ENCODE measurements around the gene MORN1. TPM values are rescaled to one million over a fixed set of nuclear protein-coding genes. Genes with fewer than 3 reads are reported as not detected.
"Not testable (repeated sequence)": the region's sequence is repeated elsewhere in the genome, so short reads cannot be mapped to it uniquely, and the experiment has no call there.

MORN1 gene
- 7.1 TPM for polyA plus RNA-seq (2013, experiment 1 of 2)
- 7.9 TPM for polyA plus RNA-seq (2013, experiment 2 of 2)

DNA sequence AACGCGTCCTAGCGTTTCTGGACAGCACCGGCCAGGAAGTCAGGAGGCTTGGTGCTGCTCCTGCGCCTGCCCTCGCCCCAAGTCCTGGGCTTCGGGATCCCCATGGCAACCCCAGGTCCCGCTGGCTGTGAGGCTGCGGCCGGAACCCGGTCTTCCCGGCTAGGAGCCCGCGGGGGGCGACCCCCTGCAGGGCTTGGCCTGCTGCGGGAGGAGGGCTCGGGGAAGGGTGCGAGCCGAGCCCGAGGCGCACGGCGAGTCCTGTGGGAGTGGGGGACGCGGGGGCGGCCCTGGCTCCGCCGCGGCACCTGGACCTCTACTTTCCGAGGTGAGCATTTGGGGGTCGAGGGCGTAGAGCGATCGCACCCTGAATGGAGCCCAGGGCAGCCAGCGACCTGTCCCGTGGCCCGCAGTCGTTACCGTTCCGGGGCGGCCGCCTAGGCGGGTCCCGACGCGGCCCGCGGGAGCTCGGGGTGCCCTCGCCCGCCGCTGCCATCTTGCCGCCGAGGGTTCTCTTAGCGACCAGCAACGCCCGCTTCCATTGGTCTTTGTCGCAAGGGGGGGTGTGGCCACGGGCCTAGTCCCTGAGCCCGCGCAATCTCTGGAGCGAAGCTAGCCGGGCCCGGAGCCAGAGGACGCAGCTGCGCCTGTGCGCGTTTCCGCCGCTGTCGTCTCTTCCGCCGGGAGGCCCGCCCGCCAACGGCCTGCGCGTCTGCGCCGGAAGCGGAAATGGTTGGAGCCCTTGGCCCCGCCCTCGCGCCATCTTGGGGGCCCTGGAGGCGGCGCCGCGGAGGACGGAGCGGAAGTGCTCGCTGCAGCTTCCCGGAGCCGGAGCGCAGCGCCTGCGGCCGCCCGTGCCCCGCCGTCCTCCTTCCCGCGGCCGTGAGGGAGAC lies at the start of gene MORN1, which contains the start of gene RER1:
Gene MORN1 (minus strand): TSS at position 514 of the 890 bp plus-strand sequence. CDS start 21 bp downstream, at position 493.
Gene RER1 (plus strand): TSS at position 801 of the 890 bp plus-strand sequence. CDS start 3,950 bp downstream, outside the sequence.
- peak within 1 kb of the TSS; percentile 95 for H4K8ac ChIP-seq (ENCODE audit: low read depth, low read length)
- no peak within 1 kb of the TSS for H4K91ac ChIP-seq (ENCODE audit: low read depth, low read length, poor library complexity)
- H3K18ac ChIP-seq (ENCODE audit: low read length) = peak within 1 kb of the TSS; percentile 92
- peak within 1 kb of the TSS; percentile 17 for H2BK12ac ChIP-seq (ENCODE audit: low read length)
- H3K79me1 ChIP-seq (ENCODE audit: low read depth, low read length) = peaks cover 37% of the 10 kb centered on the region
- H3K27ac ChIP-seq (replicated peaks; ENCODE audit: low read length) = peak within 1 kb of the TSS; percentile 75
- peak within 1 kb of the TSS; percentile 94 for H2AK5ac ChIP-seq (ENCODE audit: low read depth, low read length)
- no peak within 1 kb of the TSS for H2BK120ac ChIP-seq (ENCODE audit: low read depth, low read length)
- H2AFZ ChIP-seq (ENCODE audit: low read length) = peak within 1 kb of the TSS; percentile 97
- peak within 1 kb of the TSS; percentile 94 for H3K9ac ChIP-seq (ENCODE audit: low read depth, low read length, poor library complexity)
- H3K4me1 ChIP-seq (ENCODE audit: control insufficient read depth in 2 of 2, insufficient read depth in 1 of 2, low read depth in 1 of 2, low read length in 2 of 2) = peaks cover 11 to 13% of the 10 kb centered on the region in 2 donors
- H3K27me3 ChIP-seq (ENCODE audit: control insufficient read depth in 3 of 3, insufficient read depth in 3 of 3, low read depth in 1 of 3, low read length in 3 of 3) = no peaks in the 10 kb centered on the region
- no CpG with 5 or more reads among the region's 103 CpGs for WGBS, 2 donors (ENCODE audit: extremely low coverage in 2 of 2, insufficient read length in 2 of 2, insufficient replicate concordance in 1 of 2)
- H3K4me3 ChIP-seq (ENCODE audit: low read length in 2 of 2) = peak within 1 kb of the TSS; percentile 97
- peak; percentile 98 for DNase-seq (ENCODE audit: low spot score)
- peaks cover 39 to 60% of the 10 kb centered on the region in 2 donors for H3K36me3 ChIP-seq (replicated peaks in 1 of 2; ENCODE audit: control insufficient read depth in 2 of 2, insufficient read depth in 2 of 2, low read length in 2 of 2)
- peak within 1 kb of the TSS; percentile 75 for H3K14ac ChIP-seq (ENCODE audit: low read length)
- H2BK5ac ChIP-seq (ENCODE audit: low read length) = peak within 1 kb of the TSS; percentile 70
- peak within 1 kb of the TSS; percentile 54 for H2BK15ac ChIP-seq (ENCODE audit: low read length)
- H3K23ac ChIP-seq (ENCODE audit: low read depth, low read length, poor library complexity) = peak within 1 kb of the TSS; percentile 82
- peak within 1 kb of the TSS; percentile 38 for H3K4ac ChIP-seq (ENCODE audit: low read length)
- H3K4me2 ChIP-seq (ENCODE audit: insufficient read depth, low read length, poor library complexity, severe bottlenecking) = peak within 1 kb of the TSS; percentile 94
- peaks cover 0 to 2% of the 10 kb centered on the region in 2 donors for H3K9me3 ChIP-seq (replicated peaks in 1 of 2; ENCODE audit: control insufficient read depth in 2 of 2, insufficient read depth in 1 of 2, low read depth in 1 of 2, low read length in 2 of 2)

DNA sequence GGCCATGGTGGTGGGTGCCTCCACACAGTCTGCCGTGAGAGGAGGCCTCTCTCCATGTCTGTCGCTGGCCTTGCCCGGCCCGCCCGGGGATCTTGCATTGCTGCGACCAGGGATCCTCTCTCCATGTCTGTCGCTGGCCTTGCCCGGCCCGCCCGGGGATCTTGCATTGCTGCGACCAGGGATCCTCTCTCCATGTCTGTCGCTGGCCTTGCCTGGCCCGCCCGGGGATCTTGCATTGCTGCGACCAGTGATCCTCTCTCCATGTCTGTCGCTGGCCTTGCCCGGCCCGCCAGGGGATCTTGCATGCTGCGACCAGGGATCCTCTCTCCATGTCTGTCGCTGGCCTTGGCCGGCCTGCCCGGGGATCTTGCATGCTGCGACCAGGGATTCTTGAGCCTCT lies 49.0 kb upstream of the MORN1 start:
- H3K36me3 ChIP-seq (replicated peaks in 1 of 2; ENCODE audit: control insufficient read depth in 2 of 2, insufficient read depth in 2 of 2, low read length in 2 of 2); H3K4me2 ChIP-seq (ENCODE audit: insufficient read depth, low read length, poor library complexity, severe bottlenecking); H3K4me3 ChIP-seq (ENCODE audit: low read length in 2 of 2); H3K79me1 ChIP-seq (ENCODE audit: low read depth, low read length); H2BK12ac ChIP-seq (ENCODE audit: low read length); H2BK120ac ChIP-seq (ENCODE audit: low read depth, low read length); H2AFZ ChIP-seq (ENCODE audit: low read length); H3K4ac ChIP-seq (ENCODE audit: low read length); H3K9ac ChIP-seq (ENCODE audit: low read depth, low read length, poor library complexity); H3K14ac ChIP-seq (ENCODE audit: low read length); H4K8ac ChIP-seq (ENCODE audit: low read depth, low read length); H2BK15ac ChIP-seq (ENCODE audit: low read length); H3K9me3 ChIP-seq (replicated peaks in 1 of 2; ENCODE audit: control insufficient read depth in 2 of 2, insufficient read depth in 1 of 2, low read depth in 1 of 2, low read length in 2 of 2); H3K18ac ChIP-seq (ENCODE audit: low read length); H3K23ac ChIP-seq (ENCODE audit: low read depth, low read length, poor library complexity); DNase-seq (ENCODE audit: low spot score); H3K27ac ChIP-seq (replicated peaks; ENCODE audit: low read length): not testable (repeated sequence)
- H2BK5ac ChIP-seq (ENCODE audit: low read length) = peak overlapping the region; percentile 66
- H3K4me1 ChIP-seq (ENCODE audit: control insufficient read depth in 2 of 2, insufficient read depth in 1 of 2, low read depth in 1 of 2, low read length in 2 of 2) = peaks cover 3 to 18% of the 10 kb centered on the region in 2 donors
- peaks cover 0 to 77% (median 16%) of the 10 kb centered on the region in 3 experiments for H3K27me3 ChIP-seq (ENCODE audit: control insufficient read depth in 3 of 3, insufficient read depth in 3 of 3, low read depth in 1 of 3, low read length in 3 of 3)
- no CpG with 5 or more reads among the region's 23 CpGs for WGBS, 2 donors (ENCODE audit: extremely low coverage in 2 of 2, insufficient read length in 2 of 2, insufficient replicate concordance in 1 of 2)
- peak overlapping the region; percentile 90 for H2AK5ac ChIP-seq (ENCODE audit: low read depth, low read length)
- peak overlapping the region; percentile 22 for H4K91ac ChIP-seq (ENCODE audit: low read depth, low read length, poor library complexity)

DNA sequence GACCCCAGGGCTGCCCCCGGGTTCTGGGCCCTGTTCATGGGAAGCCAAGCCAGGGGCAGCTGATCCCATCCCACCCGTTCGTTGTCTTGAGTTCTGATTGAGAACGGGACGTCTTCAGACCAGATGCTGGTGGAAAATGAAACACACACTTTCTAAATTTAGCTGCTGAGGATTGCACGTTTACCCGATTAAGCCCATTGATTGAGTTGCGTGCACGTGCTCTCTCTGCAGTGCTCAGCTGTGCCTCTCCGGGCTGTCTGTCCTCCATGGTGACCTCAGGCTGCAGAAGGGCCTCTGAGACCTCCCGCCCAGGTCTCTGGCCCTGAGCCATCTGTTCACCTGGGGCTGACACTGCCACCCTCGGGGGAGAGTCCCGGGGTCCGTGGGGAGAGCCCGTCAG lies 48.0 kb upstream of the MORN1 start:
- H3K27ac ChIP-seq (replicated peaks; ENCODE audit: low read length) = no peak overlapping the region
- peak overlapping the region; percentile 90 for H2AK5ac ChIP-seq (ENCODE audit: low read depth, low read length)
- no peak overlapping the region for H2BK120ac ChIP-seq (ENCODE audit: low read depth, low read length)
- H3K18ac ChIP-seq (ENCODE audit: low read length) = peak overlapping the region; percentile 38
- no peak for DNase-seq (ENCODE audit: low spot score)
- H3K4ac ChIP-seq (ENCODE audit: low read length) = no peak overlapping the region
- H3K14ac ChIP-seq (ENCODE audit: low read length) = peak overlapping the region; percentile 82
- H2BK15ac ChIP-seq (ENCODE audit: low read length) = peak overlapping the region; percentile 98
- H4K91ac ChIP-seq (ENCODE audit: low read depth, low read length, poor library complexity) = no peak overlapping the region
- H3K9ac ChIP-seq (ENCODE audit: low read depth, low read length, poor library complexity) = no peak overlapping the region
- no peak overlapping the region for H2AFZ ChIP-seq (ENCODE audit: low read length)
- peaks cover 0 to 77% (median 14%) of the 10 kb centered on the region in 3 experiments for H3K27me3 ChIP-seq (ENCODE audit: control insufficient read depth in 3 of 3, insufficient read depth in 3 of 3, low read depth in 1 of 3, low read length in 3 of 3)
- H2BK12ac ChIP-seq (ENCODE audit: low read length) = no peak overlapping the region
- peaks cover 3 to 9% of the 10 kb centered on the region in 2 donors for H3K4me1 ChIP-seq (ENCODE audit: control insufficient read depth in 2 of 2, insufficient read depth in 1 of 2, low read depth in 1 of 2, low read length in 2 of 2)
- H4K8ac ChIP-seq (ENCODE audit: low read depth, low read length) = no peak overlapping the region
- peaks cover 6% of the 10 kb centered on the region for H3K79me1 ChIP-seq (ENCODE audit: low read depth, low read length)
- peak overlapping the region; percentile 96 for H2BK5ac ChIP-seq (ENCODE audit: low read length)
- no CpG with 5 or more reads among the region's 15 CpGs for WGBS, 2 donors (ENCODE audit: extremely low coverage in 2 of 2, insufficient read length in 2 of 2, insufficient replicate concordance in 1 of 2)
- no peaks in the 10 kb centered on the region for H3K9me3 ChIP-seq (replicated peaks in 1 of 2; ENCODE audit: control insufficient read depth in 2 of 2, insufficient read depth in 1 of 2, low read depth in 1 of 2, low read length in 2 of 2)
- peak overlapping the region; percentile 55 for H3K23ac ChIP-seq (ENCODE audit: low read depth, low read length, poor library complexity)
- no peak overlapping the region for H3K4me2 ChIP-seq (ENCODE audit: insufficient read depth, low read length, poor library complexity, severe bottlenecking)
- no peak overlapping the region for H3K4me3 ChIP-seq (ENCODE audit: low read length in 2 of 2)
- no peaks in the 10 kb centered on the region for H3K36me3 ChIP-seq (replicated peaks in 1 of 2; ENCODE audit: control insufficient read depth in 2 of 2, insufficient read depth in 2 of 2, low read length in 2 of 2)

DNA sequence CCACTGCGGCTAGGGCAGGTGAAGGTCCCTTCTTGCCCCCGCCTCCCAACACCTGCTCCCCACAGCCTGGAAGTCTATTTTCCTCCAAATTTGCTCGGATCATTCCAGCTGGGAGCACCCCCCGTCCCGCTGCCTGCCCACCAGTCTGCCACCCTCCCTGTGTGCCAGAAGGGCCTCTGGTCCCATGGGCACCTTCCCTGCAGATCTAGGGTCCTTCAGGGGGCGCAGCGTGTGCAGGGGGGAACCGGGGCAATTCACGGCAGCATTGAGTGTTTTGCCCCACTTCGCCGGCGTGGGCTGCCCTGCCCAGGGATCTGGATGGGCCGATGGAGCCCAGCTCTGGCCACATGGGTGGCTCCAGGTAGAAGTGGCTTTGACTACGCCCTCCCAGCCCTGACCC lies 47.3 kb upstream of the MORN1 start:
- no peaks in the 10 kb centered on the region for H3K36me3 ChIP-seq (replicated peaks in 1 of 2; ENCODE audit: control insufficient read depth in 2 of 2, insufficient read depth in 2 of 2, low read length in 2 of 2)
- peak overlapping the region; percentile 14 for H2BK12ac ChIP-seq (ENCODE audit: low read length)
- H3K4ac ChIP-seq (ENCODE audit: low read length) = no peak overlapping the region
- H3K9me3 ChIP-seq (replicated peaks in 1 of 2; ENCODE audit: control insufficient read depth in 2 of 2, insufficient read depth in 1 of 2, low read depth in 1 of 2, low read length in 2 of 2) = no peaks in the 10 kb centered on the region
- H3K23ac ChIP-seq (ENCODE audit: low read depth, low read length, poor library complexity) = peak overlapping the region; percentile 89
- peaks cover 0 to 78% (median 10%) of the 10 kb centered on the region in 3 experiments for H3K27me3 ChIP-seq (ENCODE audit: control insufficient read depth in 3 of 3, insufficient read depth in 3 of 3, low read depth in 1 of 3, low read length in 3 of 3)
- no peak overlapping the region for H2AFZ ChIP-seq (ENCODE audit: low read length)
- H4K8ac ChIP-seq (ENCODE audit: low read depth, low read length) = peak overlapping the region; percentile 23
- DNase-seq (ENCODE audit: low spot score) = no peak
- no peak overlapping the region for H3K4me2 ChIP-seq (ENCODE audit: insufficient read depth, low read length, poor library complexity, severe bottlenecking)
- peak overlapping the region; percentile 82 for H2BK5ac ChIP-seq (ENCODE audit: low read length)
- H3K14ac ChIP-seq (ENCODE audit: low read length) = peak overlapping the region; percentile 56
- H2BK120ac ChIP-seq (ENCODE audit: low read depth, low read length) = peak overlapping the region; percentile 96
- peaks cover 3 to 5% of the 10 kb centered on the region in 2 donors for H3K4me1 ChIP-seq (ENCODE audit: control insufficient read depth in 2 of 2, insufficient read depth in 1 of 2, low read depth in 1 of 2, low read length in 2 of 2)
- peak overlapping the region; percentile 44 for H3K9ac ChIP-seq (ENCODE audit: low read depth, low read length, poor library complexity)
- WGBS, 2 donors (ENCODE audit: extremely low coverage in 2 of 2, insufficient read length in 2 of 2, insufficient replicate concordance in 1 of 2) = no CpG with 5 or more reads among the region's 14 CpGs
- peaks cover 4% of the 10 kb centered on the region for H3K79me1 ChIP-seq (ENCODE audit: low read depth, low read length)
- peak overlapping the region; percentile 92 for H2BK15ac ChIP-seq (ENCODE audit: low read length)
- peak overlapping the region; percentile 80 for H3K18ac ChIP-seq (ENCODE audit: low read length)
- no peak overlapping the region for H4K91ac ChIP-seq (ENCODE audit: low read depth, low read length, poor library complexity)
- peak overlapping the region; percentile 97 for H2AK5ac ChIP-seq (ENCODE audit: low read depth, low read length)
- no peak overlapping the region for H3K4me3 ChIP-seq (ENCODE audit: low read length in 2 of 2)
- H3K27ac ChIP-seq (replicated peaks; ENCODE audit: low read length) = no peak overlapping the region
